Skeletal muscle tissue (tissue), 5 donors: ENCODE measurements around the gene MYO5C. TPM values are rescaled to one million over a fixed set of nuclear protein-coding genes. Genes with fewer than 3 reads are reported as not detected.

Experiments
- H3K27ac ChIP-seq: one replicate; pipeline ENCODE4 v1.7.0; 2013; ENCODE audit warnings: mild to moderate bottlenecking, low read depth, low read length, inconsistent platforms
- H3K27me3 ChIP-seq, 3 donors: one replicate each; pipeline ENCODE4 v1.7.0; 2013; ENCODE audit warnings: low read length in 3 of 3; ENCODE audit not compliant: control insufficient read depth in 3 of 3, insufficient read depth in 3 of 3
- H3K36me3 ChIP-seq, 3 donors: one replicate each; pipeline ENCODE4 v1.7.0; 2013; ENCODE audit warnings: low read length in 3 of 3; ENCODE audit not compliant: control insufficient read depth in 3 of 3, insufficient read depth in 3 of 3
- H3K4me1 ChIP-seq, 3 donors: one replicate each; pipeline ENCODE4 v1.7.0; 2013; ENCODE audit warnings: low read length in 3 of 3, mild to moderate bottlenecking in 3 of 3; ENCODE audit not compliant: control insufficient read depth in 3 of 3, insufficient read depth in 3 of 3
- H3K4me3 ChIP-seq, 3 donors: one replicate each; pipeline ENCODE4 v1.7.0; 2013; ENCODE audit warnings: low read length in 3 of 3
- H3K9ac ChIP-seq, 3 donors: one replicate each; pipeline ENCODE4 v1.7.0; 2013; ENCODE audit warnings: low read length in 3 of 3, mild to moderate bottlenecking in 3 of 3, moderate library complexity in 2 of 3, low read depth in 1 of 3
- H3K9me3 ChIP-seq, 3 donors: one replicate each; pipeline ENCODE4 v1.7.0; 2013; ENCODE audit warnings: low read length in 3 of 3; ENCODE audit not compliant: control insufficient read depth in 3 of 3
- small RNA-seq: library from RNA; depleted of rRNA; stranded (forward); fragments of <200 nt; gene quantifications from one replicate; pipeline ENCODE3, GENCODE V24; 2014
- total RNA-seq: library from RNA; depleted of rRNA; stranded (reverse); fragments of >200 nt; gene quantifications from one replicate; pipeline ENCODE4 v1.2.3, GENCODE V29; 2014
- donor health status: Osteomylitis.

The MYO5C gene
- total RNA-seq, 1 donor from 2014 or later = 3.7 TPM

DNA sequence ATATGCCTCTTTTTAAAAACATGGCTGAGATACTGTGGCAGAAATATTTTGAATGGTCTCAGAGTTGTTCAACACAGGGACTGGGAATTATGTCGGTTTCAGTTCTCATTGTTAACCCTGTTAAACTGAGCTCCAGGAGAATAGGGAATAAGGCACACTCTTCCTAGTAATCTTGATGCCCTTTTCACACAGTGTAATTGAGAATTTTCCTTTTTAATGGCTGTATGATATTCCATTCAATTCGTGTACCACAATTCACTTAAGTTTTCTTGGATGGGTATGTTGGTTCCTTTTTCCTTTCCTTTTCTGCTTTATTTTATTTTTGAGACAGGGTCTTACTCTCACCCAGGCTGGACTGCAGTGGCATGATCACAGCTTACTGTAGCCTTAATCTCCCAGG, 149.3 kb downstream of the MYO5C start:
- peaks cover 0 to 6% (median 4%) of the 10 kb centered on the region in 3 donors for H3K36me3 ChIP-seq
- H3K4me3 ChIP-seq = no peak overlapping the region
- H3K4me1 ChIP-seq = no peaks in the 10 kb centered on the region
- no peaks in the 10 kb centered on the region for H3K9me3 ChIP-seq
- H3K27me3 ChIP-seq = no peaks in the 10 kb centered on the region
- no peak overlapping the region for H3K9ac ChIP-seq
- no peak overlapping the region for H3K27ac ChIP-seq

DNA sequence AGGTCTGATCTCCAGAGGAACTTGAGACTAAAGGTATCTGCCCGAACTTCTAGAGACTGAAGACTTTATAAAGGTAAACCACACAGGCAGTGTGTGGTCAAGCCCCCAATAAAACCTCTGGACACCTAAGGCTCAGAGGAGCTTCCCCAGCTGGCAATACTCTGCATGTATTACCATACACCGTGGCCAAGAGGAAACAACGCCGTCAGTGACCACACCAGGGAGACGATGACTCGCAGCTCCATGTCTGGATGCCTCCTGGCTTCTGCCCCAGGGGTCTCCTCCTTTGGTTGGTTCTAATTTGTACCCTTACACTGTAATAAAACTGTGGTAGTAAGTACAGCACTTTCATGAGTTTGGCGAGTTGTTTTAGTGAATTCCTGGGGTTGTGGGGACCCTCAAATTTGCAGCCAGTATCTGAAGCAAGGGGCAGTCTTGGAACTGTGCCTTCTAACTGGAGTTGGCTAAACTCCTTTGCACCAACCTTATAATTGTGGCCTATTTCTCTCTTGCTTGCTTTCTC, 150.9 kb downstream of the MYO5C start:
- Histone ChIP-seq H3K36me3 (peaks cover 0 to 6% (median 2%) of the 10 kb centered on the region in 3 donors), H3K9ac (no peak overlapping the region)

DNA sequence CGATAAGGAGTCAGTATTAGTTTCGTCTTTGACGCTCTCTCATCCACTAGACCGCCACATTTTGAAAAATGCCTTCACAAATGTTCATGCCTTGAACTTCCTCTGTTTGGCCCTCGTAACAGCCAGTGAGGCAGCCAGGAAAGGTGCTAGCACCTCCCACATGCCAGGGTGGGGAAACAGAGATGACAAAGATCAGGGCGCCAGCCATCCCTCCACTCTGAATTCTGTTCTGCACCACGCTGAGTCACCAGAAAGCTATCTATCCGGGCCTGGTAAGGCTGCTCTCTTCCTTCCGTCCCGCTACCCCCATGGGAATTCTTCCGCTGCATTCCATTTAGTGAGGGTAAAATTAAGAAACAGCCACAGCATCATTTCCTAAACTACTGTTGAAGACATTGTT, 151.7 kb downstream of the MYO5C start:
- Histone ChIP-seq H3K9me3 (no peaks in the 10 kb centered on the region), H3K27me3 (no peaks in the 10 kb centered on the region), H3K4me1 (peaks cover 0 to 3% (median 0%) of the 10 kb centered on the region in 3 donors), H3K4me3 (no peak overlapping the region), H3K9ac (no peak overlapping the region), H3K27ac (no peak overlapping the region), H3K36me3 (no peaks in the 10 kb centered on the region)

More for the DNA sequence above, 150.9 kb downstream of the MYO5C start:
- peaks cover 0 to under 1% (median 0%) of the 10 kb centered on the region in 3 donors for H3K4me1 ChIP-seq
- H3K27me3 ChIP-seq = no peaks in the 10 kb centered on the region
- H3K27ac ChIP-seq = no peak overlapping the region
- no peaks in the 10 kb centered on the region for H3K9me3 ChIP-seq
- no peak overlapping the region for H3K4me3 ChIP-seq

Small RNA genes lying within 50 kb of the gene (small RNA-seq; reads per million reads assigned to genes)
- gene MIR1266 (0.23 reads per million, percentile 10 among the genes with 10 or more reads in this experiment), gene RF00019 (not detected)

Other genes starting within 250 kb of the MYO5C start
- gene BCL2L10, start 183.0 kb downstream of the MYO5C start, total RNA-seq = not detected
- gene GNB5, start 104.4 kb downstream of the MYO5C start, total RNA-seq = 2.6 TPM
- 9.4 TPM for gene MYO5A, start 233.1 kb upstream of the MYO5C start, total RNA-seq